ENCODE measurements around the gene UBE2J2. TPM values are rescaled to one million over a fixed set of nuclear protein-coding genes. Genes with fewer than 3 reads are reported as not detected.

Gene UBE2J2
- total and polyA plus RNA-seq, 2 of the 8 experiments (the other 6 are each of a cell fraction or from before 2014, with no cell fraction given), result 33.6 to 67.9 TPM

GRCh38 chr1:1221887-1222574 is 51.6 kb downstream of the UBE2J2 start:
- no peak overlapping the region for H2AK5ac ChIP-seq (ENCODE audit: low read depth, low read length)
- H3K14ac ChIP-seq (ENCODE audit: insufficient read length), result no peak overlapping the region
- no peak for FAIRE-seq
- H3K4me3 ChIP-seq (ENCODE audit: extremely low read depth in 1 of 4, insufficient read depth in 2 of 4, low read depth in 3 of 4, low read length in 4 of 4), result no peak overlapping the region
- peaks cover 2 to 34% (median 17%) of the 10 kb centered on the region in 4 experiments; a peak in 7 of 8 replicates for H3K36me3 ChIP-seq (ENCODE audit: control insufficient read depth in 2 of 4, insufficient read depth in 4 of 4, low read length in 3 of 4)
- peaks cover 5 to 23% of the 10 kb centered on the region in 2 experiments for H4K20me1 ChIP-seq (replicated peaks in 1 of 2; ENCODE audit: control insufficient read depth in 1 of 2, insufficient read depth in 2 of 2, low read length in 2 of 2)
- no peak overlapping the region for H2BK15ac ChIP-seq (ENCODE audit: low read length)
- H3K4me2 ChIP-seq (ENCODE audit: insufficient read depth in 1 of 2, low read depth in 2 of 2, low read length in 2 of 2), result no peak overlapping the region
- POLR2A ChIA-PET (ENCODE audit: partially characterized antibody), result interaction anchor here (1.2 to 1.8 kb wide), 2 partner anchors 9 to 28 kb away, joined by 3 to 5 read pairs; partner anchors contain the start of genes B3GALT6 and SDF4
- no peak overlapping the region for H2BK5ac ChIP-seq (ENCODE audit: low read depth, low read length)
- no peaks in the 10 kb centered on the region for H3K9me3 ChIP-seq (ENCODE audit: insufficient read depth in 2 of 2, low read depth in 1 of 2, low read length in 1 of 2)
- H3K27me3 ChIP-seq (replicated peaks in 1 of 4; ENCODE audit: control insufficient read depth in 3 of 4, extremely low read depth in 1 of 4, insufficient read depth in 3 of 4, low read length in 3 of 4), result no peaks in the 10 kb centered on the region
- no peak overlapping the region for H2BK120ac ChIP-seq (replicated peaks; ENCODE audit: low read depth, low read length)
- H2BK12ac ChIP-seq (ENCODE audit: low read depth, low read length), result no peak overlapping the region
- no peak overlapping the region for H3K18ac ChIP-seq (ENCODE audit: extremely low read depth, low read length)
- no peak overlapping the region for H4K91ac ChIP-seq (replicated peaks; ENCODE audit: insufficient read length, low read length)
- H3K9ac ChIP-seq (replicated peaks in 1 of 4; ENCODE audit: extremely low read depth in 1 of 4, low read depth in 3 of 4, low read length in 3 of 4), result no peak overlapping the region
- no peak overlapping the region for H3K27ac ChIP-seq (ENCODE audit: low read depth, low read length)
- peaks cover 18% of the 10 kb centered on the region for H3K79me1 ChIP-seq (ENCODE audit: low read depth, low read length)
- H3K23me2 ChIP-seq (ENCODE audit: low read depth, low read length), result no peaks in the 10 kb centered on the region
- H3K56ac ChIP-seq (replicated peaks; ENCODE audit: insufficient read length, low read depth, low read length), result no peak overlapping the region
- no peak overlapping the region for H2AFZ ChIP-seq (ENCODE audit: low read length)
- H3K23ac ChIP-seq (ENCODE audit: insufficient read length), result no peak overlapping the region
- no peak overlapping the region for H4K8ac ChIP-seq (ENCODE audit: extremely low read depth, insufficient read depth, low read length)
- no peak for DNase-seq (ENCODE audit: low read depth in 1 of 2, low spot score in 2 of 2)
- 95% methylated on average over 24 of the region's 30 CpGs; no CpG with 5 or more reads in 1 of the 2 experiments for WGBS, 2 experiments (ENCODE audit: extremely low coverage in 1 of 2, insufficient coverage in 1 of 2, insufficient read length in 1 of 2, insufficient replicate concordance in 2 of 2, low coverage in 1 of 2, low lambda C conversion rate in 2 of 2, missing lambda C conversion rate in 1 of 2)
- H2BK20ac ChIP-seq (ENCODE audit: low read length), result no peak overlapping the region
- no peak overlapping the region for H3K4ac ChIP-seq (replicated peaks; ENCODE audit: insufficient read length, low read depth, low read length)
- H3K4me1 ChIP-seq (replicated peaks in 1 of 4; ENCODE audit: control insufficient read depth in 3 of 4, insufficient read depth in 4 of 4, low read length in 3 of 4), result no peaks in the 10 kb centered on the region
- H4K5ac ChIP-seq (ENCODE audit: insufficient read length, low read depth, low read length), result no peak overlapping the region
- H3K79me2 ChIP-seq (ENCODE audit: control insufficient read depth in 1 of 2, insufficient read depth in 2 of 2, low read length in 2 of 2), result peaks cover 0 to 11% of the 10 kb centered on the region in 2 experiments; a peak in 1 of 4 replicates
- CTCF ChIA-PET (ENCODE audit: partially characterized antibody), result interaction anchor here (1.4 kb wide), 2 partner anchors 18 to 97 kb away, joined by 3 read pairs; no protein-coding TSS in a partner anchor
- TF ChIP-seq CHD2 (IDR thresholded peaks at IDR 0.05; ENCODE audit: low read length) (no peak), PHF8 (conservative IDR thresholded peaks at IDR 0.05; ENCODE audit: low read depth, low read length) (no peak)

All from H1 (cell line).